OCI-LY1 (cell line): ENCODE measurements around the gene HNRNPLL.

ENCODE experiments used
- H2AFZ ChIP-seq: fragments of 200-600 bp; sonication (generic), shearing (Covaris generic); 2 replicates; pipeline ENCODE4 v1.6.0; 2014; ENCODE audit warnings: antibody characterized with exemption, mild to moderate bottlenecking, low read length
- H3F3A ChIP-seq: fragments of 200-600 bp; sonication (generic), shearing (Covaris generic); 2 replicates; pipeline ENCODE4 v1.6.0; 2014; ENCODE audit warnings: mild to moderate bottlenecking, antibody characterized with exemption, low read length, moderate library complexity; ENCODE audit not compliant: insufficient read depth
- H3K27ac ChIP-seq: fragments of 200-600 bp; sonication (generic); 2 replicates; pipeline ENCODE4 v1.5.1; 2014; ENCODE audit warnings: low read length, mixed run types, mild to moderate bottlenecking, low read depth; ENCODE audit not compliant: poor library complexity, severe bottlenecking
- H3K27me3 ChIP-seq: fragments of 200-600 bp; sonication (generic); 2 replicates; pipeline ENCODE4 v1.6.0; 2014; ENCODE audit warnings: antibody characterized with exemption, mild to moderate bottlenecking, low read length, moderate library complexity; ENCODE audit not compliant: insufficient read depth
- H3K36me3 ChIP-seq: fragments of 200-600 bp; sonication (generic); 2 replicates; pipeline ENCODE4 v1.6.1; 2014; ENCODE audit warnings: mild to moderate bottlenecking, antibody characterized with exemption, low read length, moderate library complexity, mixed read lengths; ENCODE audit not compliant: insufficient read depth
- H3K4me1 ChIP-seq: fragments of 200-600 bp; sonication (generic); 2 replicates; pipeline ENCODE4 v1.5.1; 2014; ENCODE audit warnings: mild to moderate bottlenecking, low read length, moderate library complexity; ENCODE audit not compliant: insufficient read depth, severe bottlenecking
- H3K4me2 ChIP-seq: fragments of 200-600 bp; sonication (generic), shearing (Covaris generic); 2 replicates; pipeline ENCODE4 v1.6.1; 2014; ENCODE audit warnings: low read length
- H3K4me3 ChIP-seq: fragments of 200-600 bp; sonication (generic); 2 replicates; pipeline ENCODE4 v1.5.1; 2014; ENCODE audit warnings: low read length, low read depth, mild to moderate bottlenecking, mixed read lengths; ENCODE audit not compliant: poor library complexity, severe bottlenecking
- H3K79me2 ChIP-seq: fragments of 200-600 bp; shearing (Covaris generic); 2 replicates; pipeline ENCODE4 v1.6.1; 2016; ENCODE audit warnings: mixed run types, low read length, mixed read lengths; ENCODE audit not compliant: insufficient read depth
- H3K9ac ChIP-seq: fragments of 200-600 bp; sonication (generic), shearing (Covaris generic); 2 replicates; pipeline ENCODE4 v1.6.1; 2014; ENCODE audit warnings: mild to moderate bottlenecking, low read length, mixed read lengths
- H3K9me2 ChIP-seq: fragments of 200-600 bp; sonication (generic), shearing (Covaris generic); 2 replicates; pipeline ENCODE4 v1.6.1; 2014; ENCODE audit warnings: low read depth, mild to moderate bottlenecking, low read length, mixed read lengths
- H3K9me3 ChIP-seq: fragments of 200-600 bp; shearing (Covaris generic); 2 replicates; pipeline ENCODE4 v1.6.1; 2014; ENCODE audit warnings: low read length, mixed read lengths
- H4K20me1 ChIP-seq: fragments of 200-600 bp; sonication (generic), shearing (Covaris generic); 2 replicates; pipeline ENCODE4 v1.6.0; 2016; ENCODE audit warnings: mild to moderate bottlenecking, low read length; ENCODE audit not compliant: insufficient read depth
- EZH2 ChIP-seq: fragments of 200-600 bp; sonication (generic), shearing (Covaris generic); IDR thresholded peaks from 2 replicates; pipeline ENCODE4 v1.8.0; 2017; ENCODE audit warnings: borderline replicate concordance, mixed run types, mild to moderate bottlenecking, antibody characterized with exemption, low read length, moderate library complexity, mixed read lengths
- TF ChIP-seq, protein P1 (sequence below): fragments of 200-600 bp; sonication (generic), shearing (Covaris generic); IDR thresholded peaks from 2 replicates; pipeline ENCODE4 v1.5.1; 2017; ENCODE audit warnings: mild to moderate bottlenecking, antibody characterized with exemption, low read length, moderate library complexity, mixed read lengths

Gene HNRNPLL

DNA sequence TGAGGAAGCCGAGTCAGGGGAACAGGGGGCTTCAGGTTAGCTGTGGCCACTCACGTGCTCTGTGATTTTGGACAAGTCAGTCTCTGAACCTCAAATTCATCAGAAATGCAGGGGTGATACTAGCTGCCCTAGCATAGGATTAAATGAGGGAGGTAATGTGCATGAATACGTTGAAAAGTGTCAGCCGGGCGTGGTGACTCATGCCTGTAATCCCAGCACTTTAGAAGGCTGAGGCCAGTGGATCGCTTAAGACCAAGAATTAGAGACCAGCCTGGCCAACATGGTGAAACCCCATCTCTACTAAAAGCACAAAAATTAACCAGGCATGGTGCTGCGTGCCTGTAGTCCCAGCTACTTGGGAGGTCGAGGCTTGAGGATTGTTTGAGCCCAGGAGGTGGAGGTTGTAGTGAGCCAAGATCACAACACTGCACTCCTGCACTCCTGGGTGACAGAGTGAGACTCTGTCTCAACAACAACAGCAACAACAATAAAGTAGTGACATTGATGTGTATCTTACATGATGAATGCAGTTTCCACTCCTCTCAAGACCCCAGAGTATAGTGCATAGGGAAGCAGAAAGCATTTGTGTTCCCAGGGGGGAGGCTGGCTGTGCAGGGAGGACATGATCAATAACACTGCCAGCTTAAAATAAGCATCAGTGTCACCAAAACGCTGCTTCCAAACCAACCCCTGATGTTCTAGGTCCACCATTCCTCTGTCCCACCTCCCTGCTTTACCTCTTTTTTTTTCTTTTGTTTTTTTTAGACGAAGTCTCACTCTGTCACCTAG is 68.8 kb downstream of the HNRNPLL start:
- Histone ChIP-seq H3K27ac (peak overlapping the region; percentile 49), H3K4me2 (peak overlapping the region; percentile 50), H3K9me3 (no peaks in the 10 kb centered on the region), H3K9me2 (no peaks in the 10 kb centered on the region), H3F3A (no peaks in the 10 kb centered on the region; the same call in 1 of the 2 replicates), H3K9ac (peak overlapping the region; percentile 10; the same call in 1 of the 2 replicates), H2AFZ (no peak overlapping the region), H3K36me3 (no peaks in the 10 kb centered on the region), H3K79me2 (no peaks in the 10 kb centered on the region), H4K20me1 (no peaks in the 10 kb centered on the region), H3K4me1 (peaks cover 29% of the 10 kb centered on the region), H3K4me3 (peak overlapping the region; percentile 13), H3K27me3 (no peaks in the 10 kb centered on the region)
- TF ChIP-seq, protein P1, sequence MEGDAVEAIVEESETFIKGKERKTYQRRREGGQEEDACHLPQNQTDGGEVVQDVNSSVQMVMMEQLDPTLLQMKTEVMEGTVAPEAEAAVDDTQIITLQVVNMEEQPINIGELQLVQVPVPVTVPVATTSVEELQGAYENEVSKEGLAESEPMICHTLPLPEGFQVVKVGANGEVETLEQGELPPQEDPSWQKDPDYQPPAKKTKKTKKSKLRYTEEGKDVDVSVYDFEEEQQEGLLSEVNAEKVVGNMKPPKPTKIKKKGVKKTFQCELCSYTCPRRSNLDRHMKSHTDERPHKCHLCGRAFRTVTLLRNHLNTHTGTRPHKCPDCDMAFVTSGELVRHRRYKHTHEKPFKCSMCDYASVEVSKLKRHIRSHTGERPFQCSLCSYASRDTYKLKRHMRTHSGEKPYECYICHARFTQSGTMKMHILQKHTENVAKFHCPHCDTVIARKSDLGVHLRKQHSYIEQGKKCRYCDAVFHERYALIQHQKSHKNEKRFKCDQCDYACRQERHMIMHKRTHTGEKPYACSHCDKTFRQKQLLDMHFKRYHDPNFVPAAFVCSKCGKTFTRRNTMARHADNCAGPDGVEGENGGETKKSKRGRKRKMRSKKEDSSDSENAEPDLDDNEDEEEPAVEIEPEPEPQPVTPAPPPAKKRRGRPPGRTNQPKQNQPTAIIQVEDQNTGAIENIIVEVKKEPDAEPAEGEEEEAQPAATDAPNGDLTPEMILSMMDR, result no peak
- no peak for TF ChIP-seq EZH2

DNA sequence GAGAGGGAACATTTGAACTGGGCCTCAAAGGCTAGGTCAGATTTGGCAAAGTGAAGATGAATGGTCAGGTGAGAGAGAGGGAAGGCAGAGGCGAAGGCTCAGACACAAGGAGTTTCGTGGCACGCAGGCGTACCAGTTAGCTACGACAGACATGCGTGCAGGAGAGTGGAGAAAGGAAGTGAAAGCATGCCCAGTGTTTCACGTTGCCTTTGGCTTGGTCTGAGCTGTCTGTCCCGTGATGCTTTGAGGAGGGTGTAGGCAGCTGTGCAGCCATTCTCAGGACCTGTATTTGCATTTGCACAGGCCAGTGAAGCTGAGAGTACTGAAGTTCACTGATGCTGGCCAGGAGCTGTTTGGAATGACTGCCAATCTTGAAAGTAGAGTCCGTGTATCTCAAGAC is 69.5 kb downstream of the HNRNPLL start:
- Histone ChIP-seq H3K9me2 (no peaks in the 10 kb centered on the region), H3K4me2 (peak overlapping the region; percentile 50), H3K4me3 (peak overlapping the region; percentile 13), H2AFZ (peak overlapping the region; percentile 29; the same call in 1 of the 2 replicates), H3F3A (no peaks in the 10 kb centered on the region; the same call in 1 of the 2 replicates), H3K9me3 (no peaks in the 10 kb centered on the region), H4K20me1 (no peaks in the 10 kb centered on the region), H3K36me3 (no peaks in the 10 kb centered on the region), H3K9ac (peak overlapping the region; percentile 10; the same call in 1 of the 2 replicates), H3K27ac (peak overlapping the region; percentile 49), H3K4me1 (peaks cover 34% of the 10 kb centered on the region), H3K27me3 (no peaks in the 10 kb centered on the region), H3K79me2 (no peaks in the 10 kb centered on the region)
- no peak for TF ChIP-seq EZH2
- TF ChIP-seq, protein P1, result no peak

GRCh38 chr2:38532366-38532765 is 70.4 kb downstream of the HNRNPLL start:
- Histone ChIP-seq H3K4me2 (no peak overlapping the region), H3K36me3 (no peaks in the 10 kb centered on the region), H4K20me1 (no peaks in the 10 kb centered on the region), H3K4me1 (peaks cover 42% of the 10 kb centered on the region), H3K9me3 (no peaks in the 10 kb centered on the region), H3F3A (no peaks in the 10 kb centered on the region), H3K9me2 (no peaks in the 10 kb centered on the region), H3K9ac (no peak overlapping the region), H3K27me3 (no peaks in the 10 kb centered on the region), H3K4me3 (no peak overlapping the region), H3K79me2 (no peaks in the 10 kb centered on the region), H2AFZ (peak overlapping the region; percentile 29; the same call in 1 of the 2 replicates), H3K27ac (no peak overlapping the region)
- TF ChIP-seq EZH2, result no peak
- TF ChIP-seq, protein P1, result no peak
